ENCODE measurements around the gene SELENOS. TPM values are rescaled to one million over a fixed set of nuclear protein-coding genes. Genes with fewer than 3 reads are reported as not detected.
A peak's percentile ranks its signal among the peaks of the same experiment; 100 is the strongest.

Gene SELENOS
- total RNA-seq, 3 donors from 2014 or later: 51.8 to 68.1 (median 55.2) TPM

GRCh38 chr15:101254157-101255050, 22.9 kb downstream of the SELENOS start:
- DNase-seq: no peak
- Mint-ChIP-seq H3K4me3 (no peak overlapping the region), H3K4me1 (ENCODE audit: low read depth) (peaks cover 38% of the 10 kb centered on the region), H3K27me3 (ENCODE audit: low read depth) (peaks cover 2% of the 10 kb centered on the region), H3K36me3 (ENCODE audit: insufficient read depth) (peaks cover 10% of the 10 kb centered on the region), H3K9me3 (no peaks in the 10 kb centered on the region)
- ATAC-seq: no peak

DNA sequence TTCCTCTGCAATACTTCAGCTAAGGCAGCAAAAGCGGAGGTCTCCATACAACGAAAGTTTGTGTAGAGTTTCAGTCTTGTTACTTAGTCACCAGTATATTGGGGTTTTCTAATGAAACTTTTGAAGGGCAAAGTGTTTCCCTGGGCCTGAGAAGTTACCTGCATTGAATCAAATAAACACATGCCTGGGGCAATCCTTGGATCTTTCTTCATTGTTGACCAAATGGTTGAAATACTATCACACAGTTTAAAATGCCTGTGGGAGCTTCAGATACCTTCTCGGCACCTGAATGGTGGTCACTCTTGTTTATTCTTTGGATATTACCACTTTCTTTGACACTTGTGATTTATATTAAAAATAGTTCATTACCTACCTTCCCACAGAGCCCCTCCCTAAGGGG, 24.4 kb downstream of the SELENOS start:
- H3K9me3 Mint-ChIP-seq: no peaks in the 10 kb centered on the region
- H3K36me3 Mint-ChIP-seq (ENCODE audit: insufficient read depth): peaks cover 17% of the 10 kb centered on the region
- no peaks in the 10 kb centered on the region for H3K27me3 Mint-ChIP-seq (ENCODE audit: low read depth)
- peaks cover 48% of the 10 kb centered on the region for H3K4me1 Mint-ChIP-seq (ENCODE audit: low read depth)
- DNase-seq (no peak), ATAC-seq (peak in 1 of 2 donors; percentile 9)
- H3K4me3 Mint-ChIP-seq: peak overlapping the region; percentile 89

DNA sequence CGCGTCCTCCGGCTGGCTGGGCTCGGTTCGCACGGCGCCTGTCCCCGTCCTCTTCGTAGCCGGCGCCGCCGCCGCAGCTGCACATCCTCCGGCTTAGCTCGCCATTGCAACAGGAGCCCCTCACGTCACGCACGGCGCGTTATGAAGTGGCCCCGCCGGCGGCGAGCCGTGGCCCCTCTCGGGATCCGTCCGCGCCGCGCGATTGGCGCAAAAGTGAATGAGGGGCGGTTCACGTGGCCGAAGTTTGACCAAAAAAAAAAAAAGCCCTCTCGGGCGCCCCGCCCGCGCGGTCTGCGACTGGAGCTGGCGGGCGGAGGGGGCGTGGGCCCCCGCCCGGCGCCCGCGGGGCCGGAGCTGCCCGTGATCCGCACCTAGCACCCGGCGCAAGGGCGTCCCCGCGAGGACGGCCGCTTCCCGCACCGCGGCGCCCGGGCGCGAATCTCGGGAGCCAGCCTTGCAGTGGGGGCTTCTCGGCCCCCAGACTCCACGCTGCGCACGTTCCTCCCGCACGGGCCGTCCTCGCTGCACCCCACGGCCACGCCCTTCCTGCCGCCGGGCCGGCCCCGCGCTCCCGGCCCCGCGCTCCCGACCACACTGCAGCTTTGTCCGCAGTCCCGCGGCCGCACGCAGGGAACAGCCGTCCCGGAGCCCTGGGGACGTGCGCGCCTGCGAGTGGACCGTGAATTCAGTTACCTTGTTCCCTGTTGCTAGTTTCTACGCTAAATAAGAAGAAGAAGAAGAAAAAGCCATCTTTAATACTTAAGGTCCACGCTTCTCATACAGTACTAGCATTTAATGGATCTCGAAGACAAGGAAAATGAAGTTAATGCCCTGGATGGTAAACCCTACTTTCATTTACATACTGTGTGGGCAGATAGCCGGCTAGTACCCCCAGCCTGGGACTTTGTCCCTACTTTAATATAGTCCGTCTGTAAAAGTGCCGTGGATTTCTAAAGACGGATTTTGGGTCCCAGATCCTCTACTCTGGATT, 25.2 kb downstream of the SELENOS start, which contains the start of gene CHSY1:
Gene CHSY1, minus strand, starts transcription at position 219 of the 991 bp plus-strand sequence. CDS start 592 bp downstream, outside the sequence.
- peaks cover 22% of the 10 kb centered on the region for H3K36me3 Mint-ChIP-seq (ENCODE audit: insufficient read depth)
- peak; percentile 69 to 73 for ATAC-seq
- H3K4me3 Mint-ChIP-seq: peak within 1 kb of the TSS; percentile 90
- H3K27me3 Mint-ChIP-seq (ENCODE audit: low read depth): no peaks in the 10 kb centered on the region
- peak; percentile 81 for DNase-seq
- H3K4me1 Mint-ChIP-seq (ENCODE audit: low read depth): peaks cover 56% of the 10 kb centered on the region
- no peaks in the 10 kb centered on the region for H3K9me3 Mint-ChIP-seq

- Mint-ChIP-seq H3K36me3 (ENCODE audit: insufficient read depth) (peaks cover 22% of the 10 kb centered on the region), H3K9me3 (no peaks in the 10 kb centered on the region), H3K4me1 (ENCODE audit: low read depth) (peaks cover 65% of the 10 kb centered on the region), H3K4me3 (peak overlapping the region; percentile 90), H3K27me3 (ENCODE audit: low read depth) (no peaks in the 10 kb centered on the region)
- no peak for DNase-seq
- ATAC-seq: peak; percentile 42 to 55
Observed at GRCh38 chr15:101250873-101251829, 26.1 kb downstream of the SELENOS start.

DNA sequence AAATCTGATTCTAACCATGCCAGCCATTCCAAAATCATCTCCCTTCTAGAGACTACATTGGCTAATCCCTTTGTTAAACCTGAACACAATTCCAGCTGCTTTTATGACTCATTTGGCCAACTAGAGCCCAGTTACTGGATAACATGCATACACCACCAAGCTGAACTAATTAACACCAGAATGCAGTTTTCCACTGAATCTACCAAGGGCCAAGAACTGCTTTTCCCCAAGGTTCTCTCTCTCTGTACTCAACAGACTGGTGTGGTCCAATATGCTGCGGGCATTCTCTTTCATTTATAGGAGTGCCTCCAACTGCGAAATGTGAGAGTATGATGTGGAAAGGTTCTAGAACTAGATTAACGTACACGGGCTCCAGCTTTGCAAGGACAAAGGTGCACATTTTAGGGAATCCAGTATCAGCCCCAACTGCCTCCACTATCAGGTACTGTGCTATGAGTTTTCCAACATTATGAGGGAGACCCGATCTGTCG, 26.9 kb downstream of the SELENOS start:
- ATAC-seq (no peak), DNase-seq (no peak)
- Mint-ChIP-seq H3K4me3 (peak overlapping the region; percentile 90), H3K27me3 (ENCODE audit: low read depth) (no peaks in the 10 kb centered on the region), H3K4me1 (ENCODE audit: low read depth) (peaks cover 69% of the 10 kb centered on the region), H3K9me3 (no peaks in the 10 kb centered on the region), H3K36me3 (ENCODE audit: insufficient read depth) (peaks cover 29% of the 10 kb centered on the region)

GRCh38 chr15:101248274-101248673, 29.0 kb downstream of the SELENOS start:
- no peak for DNase-seq
- H3K27me3 Mint-ChIP-seq (ENCODE audit: low read depth): no peaks in the 10 kb centered on the region
- no peak for ATAC-seq
- H3K36me3 Mint-ChIP-seq (ENCODE audit: insufficient read depth): peaks cover 39% of the 10 kb centered on the region
- peaks cover 78% of the 10 kb centered on the region for H3K4me1 Mint-ChIP-seq (ENCODE audit: low read depth)
- H3K4me3 Mint-ChIP-seq: peak overlapping the region; percentile 90
- H3K9me3 Mint-ChIP-seq: no peaks in the 10 kb centered on the region

DNA sequence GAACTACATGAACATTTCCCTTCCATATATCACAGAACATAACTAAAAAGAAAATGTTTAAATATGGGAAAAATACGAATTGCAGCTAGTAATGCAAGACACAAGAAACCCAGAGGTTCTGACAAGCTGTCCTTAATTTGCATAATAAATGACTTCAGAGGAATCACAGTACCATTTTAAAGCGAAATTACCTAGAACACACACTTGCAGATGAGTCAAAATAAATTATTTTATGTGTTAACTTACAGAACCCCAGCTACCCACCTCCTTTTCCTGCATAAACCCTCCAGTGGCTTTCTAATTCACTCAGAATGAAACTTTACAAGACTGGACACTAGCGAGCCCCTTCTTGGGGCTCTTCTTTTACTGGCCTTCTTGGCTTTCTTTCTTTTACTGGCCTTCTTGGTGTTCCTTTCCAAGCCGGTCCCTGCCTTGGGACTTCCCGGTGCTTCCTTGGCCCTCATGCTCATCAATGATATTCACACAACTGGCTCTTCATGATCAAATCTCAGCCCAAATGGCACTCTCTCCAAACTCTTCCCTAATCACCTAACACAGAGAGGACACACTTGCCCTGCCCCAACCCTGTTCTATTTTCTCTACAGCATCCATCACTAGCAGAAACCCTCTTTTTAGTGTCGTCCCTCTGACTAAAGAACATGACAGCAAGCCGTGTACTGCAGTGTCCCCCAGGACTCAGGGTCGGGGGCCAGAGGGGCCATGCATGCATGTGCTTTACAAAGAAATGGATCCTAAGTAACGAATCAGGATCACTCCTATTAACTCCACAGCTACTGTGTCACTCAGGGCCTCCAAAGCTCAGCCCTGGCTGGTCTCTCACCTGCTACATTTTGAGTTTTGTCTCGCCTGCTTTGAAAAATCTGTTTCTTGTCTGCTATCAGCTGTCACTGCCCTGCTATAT, 30.2 kb downstream of the SELENOS start:
- ATAC-seq (peak; percentile 12 to 23), DNase-seq (no peak)
- Mint-ChIP-seq H3K9me3 (no peaks in the 10 kb centered on the region), H3K4me3 (peak overlapping the region; percentile 90), H3K4me1 (ENCODE audit: low read depth) (peaks cover 80% of the 10 kb centered on the region), H3K27me3 (ENCODE audit: low read depth) (no peaks in the 10 kb centered on the region), H3K36me3 (ENCODE audit: insufficient read depth) (peaks cover 42% of the 10 kb centered on the region)

- no peak for ATAC-seq
- peaks cover 85% of the 10 kb centered on the region for H3K4me1 Mint-ChIP-seq (ENCODE audit: low read depth)
- H3K27me3 Mint-ChIP-seq (ENCODE audit: low read depth): no peaks in the 10 kb centered on the region
- peaks cover 44% of the 10 kb centered on the region for H3K36me3 Mint-ChIP-seq (ENCODE audit: insufficient read depth)
- no peaks in the 10 kb centered on the region for H3K9me3 Mint-ChIP-seq
- DNase-seq: no peak
- H3K4me3 Mint-ChIP-seq: peak overlapping the region; percentile 90
Observed at GRCh38 chr15:101246391-101246790, 30.9 kb downstream of the SELENOS start.

- peaks cover 38% of the 10 kb centered on the region for H3K36me3 Mint-ChIP-seq (ENCODE audit: insufficient read depth)
- peak in 1 of 2 donors; percentile 15 for ATAC-seq
- H3K9me3 Mint-ChIP-seq: no peaks in the 10 kb centered on the region
- H3K4me3 Mint-ChIP-seq: peak overlapping the region; percentile 90
- H3K27me3 Mint-ChIP-seq (ENCODE audit: low read depth): no peaks in the 10 kb centered on the region
- no peak for DNase-seq
- peaks cover 89% of the 10 kb centered on the region for H3K4me1 Mint-ChIP-seq (ENCODE audit: low read depth)
Observed at GRCh38 chr15:101244889-101245668, 32.2 kb downstream of the SELENOS start.

DNA sequence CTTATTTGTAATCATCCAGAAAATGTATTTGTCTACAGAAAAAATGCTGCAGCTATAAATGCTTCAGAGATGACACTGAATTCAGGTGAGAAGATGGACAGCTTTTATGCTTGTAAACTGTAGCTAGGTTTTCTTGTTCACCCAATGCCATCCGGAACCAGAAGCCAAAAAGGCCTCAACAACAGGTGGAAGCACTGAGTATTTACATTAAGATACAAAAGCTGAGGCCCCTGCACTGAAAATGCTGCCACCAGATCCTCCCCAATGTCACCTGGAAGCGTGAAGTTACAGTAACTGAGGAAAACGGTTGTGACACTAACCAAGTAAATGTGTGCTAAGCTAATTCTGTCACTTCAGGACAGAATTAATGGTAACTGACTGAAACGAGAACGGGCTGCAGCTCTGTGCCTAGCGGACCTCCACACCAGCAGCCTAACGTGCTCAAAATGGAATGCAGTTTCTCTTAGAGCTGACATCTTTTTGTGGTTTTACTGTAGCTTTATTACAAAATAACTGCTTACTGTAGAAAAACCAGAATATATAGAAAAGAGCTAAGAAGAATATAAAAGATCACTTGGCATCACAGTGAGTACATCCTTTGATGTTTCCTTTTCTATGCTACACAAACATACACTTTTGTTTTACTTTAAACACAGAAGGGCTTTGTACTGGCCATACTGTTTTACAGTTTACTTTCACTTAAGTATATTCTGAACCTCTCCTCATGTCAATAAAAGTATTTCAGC, 33.1 kb downstream of the SELENOS start:
- DNase-seq (no peak), ATAC-seq (no peak)
- H3K27me3 Mint-ChIP-seq (ENCODE audit: low read depth): no peaks in the 10 kb centered on the region
- peak overlapping the region; percentile 90 for H3K4me3 Mint-ChIP-seq
- H3K36me3 Mint-ChIP-seq (ENCODE audit: insufficient read depth): peaks cover 33% of the 10 kb centered on the region
- H3K9me3 Mint-ChIP-seq: no peaks in the 10 kb centered on the region
- peaks cover 90% of the 10 kb centered on the region for H3K4me1 Mint-ChIP-seq (ENCODE audit: low read depth)

DNA sequence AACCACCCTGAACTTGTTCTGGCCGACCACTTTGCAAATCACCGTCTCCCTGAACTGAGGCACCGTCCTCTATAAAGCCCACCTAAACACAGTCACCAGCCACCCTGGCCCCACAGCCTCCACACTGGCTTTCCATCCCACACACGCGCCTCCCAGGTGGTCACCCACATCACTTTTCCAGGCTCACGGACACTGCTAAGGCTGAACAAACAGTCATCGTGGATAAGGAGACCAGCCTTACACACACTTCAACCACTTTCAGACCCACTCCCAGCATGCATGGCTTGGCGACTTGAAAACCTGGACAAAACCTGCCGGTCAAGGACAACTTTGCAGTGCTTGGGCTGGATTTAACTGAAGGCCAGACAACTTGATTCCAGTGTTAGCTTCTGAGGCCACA, 33.9 kb downstream of the SELENOS start:
- peaks cover 30% of the 10 kb centered on the region for H3K36me3 Mint-ChIP-seq (ENCODE audit: insufficient read depth)
- ATAC-seq (no peak), DNase-seq (no peak)
- H3K9me3 Mint-ChIP-seq: no peaks in the 10 kb centered on the region
- H3K27me3 Mint-ChIP-seq (ENCODE audit: low read depth): no peaks in the 10 kb centered on the region
- H3K4me3 Mint-ChIP-seq: peak overlapping the region; percentile 56
- peaks cover 92% of the 10 kb centered on the region for H3K4me1 Mint-ChIP-seq (ENCODE audit: low read depth)
